OCI-LY1 (cell line): ENCODE measurements around the gene MAD1L1.

Source experiments
- CTCF ChIP-seq: fragments of 200-600 bp; sonication (generic), shearing (Covaris generic); IDR thresholded peaks from 2 replicates; pipeline ENCODE4 v1.5.1; 2017; ENCODE audit warnings: mild to moderate bottlenecking, antibody characterized with exemption, low read length, moderate library complexity, mixed read lengths
- EZH2 ChIP-seq: fragments of 200-600 bp; sonication (generic), shearing (Covaris generic); IDR thresholded peaks from 2 replicates; pipeline ENCODE4 v1.8.0; 2017; ENCODE audit warnings: borderline replicate concordance, mixed run types, mild to moderate bottlenecking, antibody characterized with exemption, low read length, moderate library complexity, mixed read lengths

- TF ChIP-seq EZH2: no peak
- no peak for TF ChIP-seq CTCF
Observed at GRCh38 chr7:2122651-2123050, 110.1 kb downstream of the MAD1L1 start.
